ENCODE measurements around the gene PCDHGB4.
"Not testable (repeated sequence)": the region's sequence is repeated elsewhere in the genome, so short reads cannot be mapped to it uniquely, and the experiment has no call there.

Gene PCDHGB4

DNA sequence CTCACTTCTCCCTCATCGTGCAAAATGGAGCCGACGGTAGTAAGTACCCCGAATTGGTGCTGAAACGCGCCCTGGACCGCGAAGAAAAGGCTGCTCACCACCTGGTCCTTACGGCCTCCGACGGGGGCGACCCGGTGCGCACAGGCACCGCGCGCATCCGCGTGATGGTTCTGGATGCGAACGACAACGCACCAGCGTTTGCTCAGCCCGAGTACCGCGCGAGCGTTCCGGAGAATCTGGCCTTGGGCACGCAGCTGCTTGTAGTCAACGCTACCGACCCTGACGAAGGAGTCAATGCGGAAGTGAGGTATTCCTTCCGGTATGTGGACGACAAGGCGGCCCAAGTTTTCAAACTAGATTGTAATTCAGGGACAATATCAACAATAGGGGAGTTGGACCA, 43.8 kb downstream of the PCDHGB4 start:
- no peak overlapping the region for H3K4me3 ChIP-seq (ENCODE audit: low read depth, low read length)
- TF ChIP-seq, protein P1, sequence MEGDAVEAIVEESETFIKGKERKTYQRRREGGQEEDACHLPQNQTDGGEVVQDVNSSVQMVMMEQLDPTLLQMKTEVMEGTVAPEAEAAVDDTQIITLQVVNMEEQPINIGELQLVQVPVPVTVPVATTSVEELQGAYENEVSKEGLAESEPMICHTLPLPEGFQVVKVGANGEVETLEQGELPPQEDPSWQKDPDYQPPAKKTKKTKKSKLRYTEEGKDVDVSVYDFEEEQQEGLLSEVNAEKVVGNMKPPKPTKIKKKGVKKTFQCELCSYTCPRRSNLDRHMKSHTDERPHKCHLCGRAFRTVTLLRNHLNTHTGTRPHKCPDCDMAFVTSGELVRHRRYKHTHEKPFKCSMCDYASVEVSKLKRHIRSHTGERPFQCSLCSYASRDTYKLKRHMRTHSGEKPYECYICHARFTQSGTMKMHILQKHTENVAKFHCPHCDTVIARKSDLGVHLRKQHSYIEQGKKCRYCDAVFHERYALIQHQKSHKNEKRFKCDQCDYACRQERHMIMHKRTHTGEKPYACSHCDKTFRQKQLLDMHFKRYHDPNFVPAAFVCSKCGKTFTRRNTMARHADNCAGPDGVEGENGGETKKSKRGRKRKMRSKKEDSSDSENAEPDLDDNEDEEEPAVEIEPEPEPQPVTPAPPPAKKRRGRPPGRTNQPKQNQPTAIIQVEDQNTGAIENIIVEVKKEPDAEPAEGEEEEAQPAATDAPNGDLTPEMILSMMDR (conservative IDR thresholded peaks at IDR 0.05; ENCODE audit: low read depth, low read length) = no peak
- DNase-seq (ENCODE audit: low read depth) = peak; percentile 5

DNA sequence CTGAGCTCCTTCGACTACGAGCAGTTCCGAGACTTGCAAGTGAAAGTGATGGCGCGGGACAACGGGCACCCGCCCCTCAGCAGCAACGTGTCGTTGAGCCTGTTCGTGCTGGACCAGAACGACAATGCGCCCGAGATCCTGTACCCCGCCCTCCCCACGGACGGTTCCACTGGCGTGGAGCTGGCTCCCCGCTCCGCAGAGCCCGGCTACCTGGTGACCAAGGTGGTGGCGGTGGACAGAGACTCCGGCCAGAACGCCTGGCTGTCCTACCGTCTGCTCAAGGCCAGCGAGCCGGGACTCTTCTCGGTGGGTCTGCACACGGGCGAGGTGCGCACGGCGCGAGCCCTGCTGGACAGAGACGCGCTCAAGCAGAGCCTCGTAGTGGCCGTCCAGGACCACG, 44.8 kb downstream of the PCDHGB4 start:
- H3K4me3 ChIP-seq (ENCODE audit: low read depth, low read length) = not testable (repeated sequence)

DNA sequence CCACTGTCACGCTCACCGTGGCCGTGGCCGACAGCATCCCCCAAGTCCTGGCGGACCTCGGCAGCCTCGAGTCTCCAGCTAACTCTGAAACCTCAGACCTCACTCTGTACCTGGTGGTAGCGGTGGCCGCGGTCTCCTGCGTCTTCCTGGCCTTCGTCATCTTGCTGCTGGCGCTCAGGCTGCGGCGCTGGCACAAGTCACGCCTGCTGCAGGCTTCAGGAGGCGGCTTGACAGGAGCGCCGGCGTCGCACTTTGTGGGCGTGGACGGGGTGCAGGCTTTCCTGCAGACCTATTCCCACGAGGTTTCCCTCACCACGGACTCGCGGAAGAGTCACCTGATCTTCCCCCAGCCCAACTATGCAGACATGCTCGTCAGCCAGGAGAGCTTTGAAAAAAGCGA, 45.2 kb downstream of the PCDHGB4 start:
- DNase-seq (ENCODE audit: low read depth); H3K4me3 ChIP-seq (ENCODE audit: low read depth, low read length): not testable (repeated sequence)

More for the DNA sequence above, 44.8 kb downstream of the PCDHGB4 start:
- DNase-seq (ENCODE audit: low read depth) = not testable (repeated sequence)

DNA sequence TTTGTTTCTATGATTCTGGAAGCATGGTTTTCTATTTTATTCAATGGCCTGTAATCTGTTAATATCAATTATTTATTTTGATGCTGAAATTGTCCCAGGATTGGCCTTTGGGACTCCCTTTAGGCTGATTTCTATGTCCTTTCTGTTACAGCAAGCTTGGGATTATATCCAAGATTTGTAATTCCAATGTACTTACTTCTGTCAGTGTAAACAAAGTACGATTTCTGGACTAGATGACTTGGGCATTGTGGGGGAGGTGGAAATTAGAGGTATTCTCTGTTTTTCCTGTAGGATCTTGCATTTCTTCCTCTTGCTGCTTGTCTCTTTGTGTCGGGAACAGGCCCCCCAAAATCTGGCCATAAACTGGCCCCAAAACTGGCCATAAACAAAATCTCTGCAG, 46.5 kb downstream of the PCDHGB4 start:
- H3K4me3 ChIP-seq (ENCODE audit: low read depth, low read length) = no peak overlapping the region
- no peak for DNase-seq (ENCODE audit: low read depth)
- TF ChIP-seq, protein P1 (conservative IDR thresholded peaks at IDR 0.05; ENCODE audit: low read depth, low read length) = no peak

DNA sequence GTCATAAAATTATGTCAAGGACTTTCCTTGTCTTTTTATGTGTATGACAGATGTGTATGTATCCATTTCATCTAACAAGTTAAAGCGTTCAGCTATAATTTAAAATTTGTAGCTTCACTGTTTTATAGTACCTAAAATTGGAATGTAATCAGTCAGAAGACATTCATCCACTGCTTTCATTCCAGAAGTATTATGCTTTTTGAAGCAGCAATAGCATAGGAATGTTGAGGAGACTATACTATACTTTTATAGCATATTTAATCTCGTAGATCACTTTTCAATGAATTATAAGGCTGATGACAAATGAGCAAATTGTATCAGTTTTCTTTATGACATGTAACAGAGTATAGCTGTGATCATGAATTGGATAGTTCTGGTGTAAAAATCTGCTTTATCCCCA, 49.7 kb downstream of the PCDHGB4 start:
- H3K4me3 ChIP-seq (ENCODE audit: low read depth, low read length) = no peak overlapping the region
- DNase-seq (ENCODE audit: low read depth) = no peak
- TF ChIP-seq, protein P1 (conservative IDR thresholded peaks at IDR 0.05; ENCODE audit: low read depth, low read length) = no peak

DNA sequence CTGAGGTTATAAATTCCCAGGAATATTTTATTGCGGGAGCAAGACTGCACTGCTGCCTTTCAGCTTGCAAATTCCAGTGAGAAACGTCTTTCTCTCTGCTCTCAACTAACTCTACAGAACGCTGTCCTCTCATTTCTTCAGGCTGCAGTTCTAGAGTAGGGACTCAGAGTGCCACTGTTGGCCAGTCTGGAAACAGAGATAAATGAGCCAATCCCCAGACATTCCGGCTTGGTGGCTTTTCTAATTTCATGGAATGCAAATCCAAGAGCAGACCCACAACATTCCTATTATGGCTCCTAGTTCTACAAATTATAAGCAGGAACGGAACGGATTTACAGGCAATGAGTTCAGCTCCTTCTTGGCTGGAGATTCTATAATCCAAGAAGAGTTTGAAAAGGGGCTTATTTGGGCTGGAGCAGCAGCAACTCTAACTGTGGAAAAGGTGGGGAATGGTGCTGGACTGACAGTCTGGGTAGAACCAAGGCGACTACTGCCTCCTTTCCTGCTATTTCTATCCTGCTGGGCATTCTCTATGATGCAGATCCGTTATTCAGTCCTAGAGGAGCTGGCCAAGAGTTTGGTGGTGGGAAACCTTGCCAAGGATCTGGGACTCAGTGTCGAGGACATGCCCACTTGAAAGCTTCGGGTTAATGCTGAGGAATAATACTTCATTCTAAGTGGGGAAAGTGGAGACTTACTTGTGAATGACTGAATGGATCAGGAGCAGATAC, 52.1 kb downstream of the PCDHGB4 start:
- TF ChIP-seq, protein P1 (conservative IDR thresholded peaks at IDR 0.05; ENCODE audit: low read depth, low read length) = no peak
- no peak for DNase-seq (ENCODE audit: low read depth)
- H3K4me3 ChIP-seq (ENCODE audit: low read depth, low read length) = no peak overlapping the region

All from choroid plexus epithelial cell (primary cell).